Right kidney (tissue), 1 donor: ENCODE data around the gene CASP8AP2.
A peak's percentile ranks its signal among the peaks of the same experiment; 100 is the strongest.
"Not testable (repeated sequence)": the region's sequence is repeated elsewhere in the genome, so short reads cannot be mapped to it uniquely, and the experiment has no call there.

Experiments used
- DNase-seq: peaks from one replicate; pipeline ENCODE4 v3.0.0-alpha.2; 2016

Gene CASP8AP2

DNA sequence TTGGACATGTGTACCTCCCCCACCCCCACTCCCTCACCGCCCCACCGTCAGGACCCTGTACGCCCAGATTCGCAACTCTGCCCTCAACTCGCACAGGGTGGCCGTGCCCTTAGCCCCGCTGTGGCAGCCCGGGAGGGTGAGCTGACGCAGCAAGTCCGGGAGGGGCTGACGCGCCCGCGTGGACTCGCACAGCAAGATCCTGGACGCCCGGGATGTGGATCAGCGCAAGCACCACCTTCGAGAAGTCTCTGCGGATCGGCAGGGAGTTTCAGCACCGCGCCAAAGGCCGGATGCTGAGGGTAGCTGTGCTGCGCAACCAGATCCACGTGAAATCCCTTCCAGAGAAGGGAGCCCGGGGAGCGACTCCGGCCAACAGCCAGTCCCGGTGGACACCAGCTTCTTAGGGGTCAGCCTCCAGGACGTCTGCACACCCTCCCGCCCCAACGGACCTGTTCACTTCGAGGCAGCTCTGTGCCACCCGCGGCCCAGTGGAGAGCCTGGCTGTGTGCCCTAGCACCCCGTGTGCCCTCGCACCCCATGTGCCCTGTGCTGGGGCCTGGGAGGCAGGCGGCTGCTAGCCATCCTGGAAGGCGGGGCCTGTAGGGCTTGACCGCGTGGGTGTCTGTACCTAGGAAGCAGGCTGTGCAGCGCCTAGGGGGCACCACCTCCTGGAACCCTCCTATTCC is 57.9 kb downstream of the CASP8AP2 start:
- DNase-seq, result peak; percentile 9

DNA sequence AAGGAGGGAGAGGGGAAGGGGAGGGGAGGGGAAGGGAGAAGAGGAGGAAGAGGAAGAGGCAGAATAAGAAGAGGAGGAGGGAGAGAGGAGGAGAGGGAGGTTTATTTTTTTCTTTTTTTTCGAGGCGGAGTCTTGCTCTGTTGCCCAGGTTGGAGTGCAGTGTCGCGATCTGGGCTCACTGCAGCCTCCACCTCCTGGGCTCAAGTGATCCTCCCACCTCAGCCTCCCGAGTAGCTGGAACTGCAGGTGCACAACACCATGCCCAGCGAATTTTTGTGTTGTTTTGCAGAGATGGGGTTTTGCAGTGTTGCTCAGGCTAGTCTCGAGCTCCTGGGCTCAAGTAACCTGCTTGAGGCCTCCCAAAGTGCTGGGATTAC is 58.4 kb downstream of the CASP8AP2 start:
- no peak for DNase-seq

DNA sequence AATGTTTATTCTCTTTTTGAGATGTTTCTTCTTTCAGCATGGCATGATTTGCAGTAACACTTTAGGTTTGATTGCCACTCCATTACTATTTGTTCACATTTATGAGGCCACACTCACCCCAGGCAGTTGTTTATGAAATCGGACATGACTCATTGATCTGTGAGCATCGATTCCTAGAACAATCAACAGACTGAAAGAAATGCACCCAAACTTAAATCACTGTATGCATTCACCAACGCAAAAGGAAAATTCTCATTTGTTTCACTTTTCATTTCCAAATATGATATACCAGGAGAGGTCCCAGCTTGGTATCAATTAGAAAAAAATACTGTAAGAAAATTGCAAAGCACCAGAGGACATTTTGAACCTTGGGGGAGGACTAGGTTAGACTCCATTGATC is 59.2 kb downstream of the CASP8AP2 start:
- DNase-seq, result no peak

DNA sequence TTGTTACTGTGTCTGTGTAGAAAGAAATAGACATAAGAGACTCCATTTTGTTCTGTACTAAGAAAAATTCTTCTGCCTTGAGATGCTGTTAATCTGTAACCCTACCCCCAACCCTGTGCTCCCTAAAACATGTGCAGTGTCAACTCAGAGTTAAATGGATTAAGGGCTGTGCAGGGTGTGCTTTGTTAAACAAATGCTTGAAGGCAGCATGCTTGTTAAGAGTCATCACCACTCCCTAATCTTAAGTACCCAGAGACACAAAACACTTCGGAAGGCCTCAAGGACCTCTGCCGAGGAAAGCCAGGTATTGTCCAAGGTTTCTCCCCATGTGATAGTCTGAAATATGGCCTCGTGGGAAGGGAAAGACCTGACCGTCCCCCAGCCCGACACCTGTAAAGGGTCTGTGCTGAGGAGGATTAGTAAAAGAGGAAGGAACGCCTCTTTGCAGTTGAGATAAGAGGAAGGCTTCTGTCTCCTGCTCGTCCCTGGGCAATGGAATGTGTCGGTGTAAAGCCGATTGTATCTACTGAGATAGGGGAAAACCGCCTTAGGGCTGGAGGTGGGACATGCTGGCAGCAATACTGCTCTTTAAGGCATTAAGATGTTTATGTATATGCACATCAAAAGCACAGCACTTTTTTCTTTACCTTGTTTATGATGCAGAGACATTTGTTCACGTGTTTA is 61.3 kb downstream of the CASP8AP2 start:
- not testable (repeated sequence) for DNase-seq

DNA sequence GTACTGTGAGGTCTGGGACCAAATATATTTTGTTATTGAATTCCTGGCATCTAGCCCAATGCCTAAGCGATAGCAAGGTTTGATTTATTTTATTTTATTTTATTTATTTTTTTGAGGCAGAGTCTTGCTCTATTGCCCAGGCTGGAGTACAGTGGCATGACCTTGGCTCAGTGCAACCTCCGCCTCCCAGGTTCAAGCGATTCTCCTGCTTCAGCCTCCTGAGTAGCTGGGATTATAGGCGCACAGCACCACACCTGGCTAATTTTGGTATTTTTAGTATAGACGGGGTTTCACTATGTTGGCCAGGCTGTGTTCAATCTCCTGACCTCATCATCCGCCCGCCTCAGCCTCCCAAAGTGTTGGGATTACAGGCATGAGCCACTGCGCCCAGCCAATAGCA is 62.9 kb downstream of the CASP8AP2 start:
- not testable (repeated sequence) for DNase-seq

DNA sequence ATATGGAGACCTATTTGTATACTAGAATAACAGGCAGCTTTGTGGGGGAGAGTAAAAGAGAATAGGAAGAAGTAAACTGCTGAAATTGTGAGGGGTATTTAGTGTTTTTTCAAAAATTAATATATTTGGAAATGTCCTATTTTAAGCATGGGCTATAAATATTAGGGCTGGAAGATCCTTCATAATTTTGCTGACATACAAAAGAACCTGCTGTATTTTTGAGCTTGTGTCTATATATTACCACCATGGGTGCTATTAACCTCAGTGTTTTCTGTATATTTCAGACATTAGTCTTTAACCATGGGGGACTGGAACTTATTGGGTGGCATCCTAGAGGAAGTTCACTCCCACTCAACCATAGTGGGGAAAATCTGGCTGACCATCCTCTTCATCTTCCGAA is 64.5 kb downstream of the CASP8AP2 start, which contains the start of gene GJA10:
Gene GJA10 (plus strand): TSS at position 301 of the 400 bp plus-strand sequence. CDS start 0 bp downstream, at position 301.
- no peak for DNase-seq

DNA sequence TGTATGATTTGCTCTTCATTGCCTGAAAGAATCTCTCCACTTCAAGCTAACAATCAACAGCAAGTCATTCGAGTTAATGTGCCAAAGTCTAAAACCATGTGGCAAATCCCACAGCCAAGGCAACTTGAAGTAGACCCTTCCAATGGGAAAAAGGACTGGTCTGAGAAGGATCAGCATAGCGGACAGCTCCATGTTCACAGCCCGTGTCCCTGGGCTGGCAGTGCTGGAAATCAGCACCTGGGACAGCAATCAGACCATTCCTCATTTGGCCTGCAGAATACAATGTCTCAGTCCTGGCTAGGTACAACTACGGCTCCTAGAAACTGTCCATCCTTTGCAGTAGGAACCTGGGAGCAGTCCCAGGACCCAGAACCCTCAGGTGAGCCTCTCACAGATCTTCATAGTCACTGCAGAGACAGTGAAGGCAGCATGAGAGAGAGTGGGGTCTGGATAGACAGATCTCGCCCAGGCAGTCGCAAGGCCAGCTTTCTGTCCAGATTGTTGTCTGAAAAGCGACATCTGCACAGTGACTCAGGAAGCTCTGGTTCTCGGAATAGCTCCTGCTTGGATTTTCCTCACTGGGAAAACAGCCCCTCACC is 65.7 kb downstream of the CASP8AP2 start:
- DNase-seq, result peak; percentile 36

DNA sequence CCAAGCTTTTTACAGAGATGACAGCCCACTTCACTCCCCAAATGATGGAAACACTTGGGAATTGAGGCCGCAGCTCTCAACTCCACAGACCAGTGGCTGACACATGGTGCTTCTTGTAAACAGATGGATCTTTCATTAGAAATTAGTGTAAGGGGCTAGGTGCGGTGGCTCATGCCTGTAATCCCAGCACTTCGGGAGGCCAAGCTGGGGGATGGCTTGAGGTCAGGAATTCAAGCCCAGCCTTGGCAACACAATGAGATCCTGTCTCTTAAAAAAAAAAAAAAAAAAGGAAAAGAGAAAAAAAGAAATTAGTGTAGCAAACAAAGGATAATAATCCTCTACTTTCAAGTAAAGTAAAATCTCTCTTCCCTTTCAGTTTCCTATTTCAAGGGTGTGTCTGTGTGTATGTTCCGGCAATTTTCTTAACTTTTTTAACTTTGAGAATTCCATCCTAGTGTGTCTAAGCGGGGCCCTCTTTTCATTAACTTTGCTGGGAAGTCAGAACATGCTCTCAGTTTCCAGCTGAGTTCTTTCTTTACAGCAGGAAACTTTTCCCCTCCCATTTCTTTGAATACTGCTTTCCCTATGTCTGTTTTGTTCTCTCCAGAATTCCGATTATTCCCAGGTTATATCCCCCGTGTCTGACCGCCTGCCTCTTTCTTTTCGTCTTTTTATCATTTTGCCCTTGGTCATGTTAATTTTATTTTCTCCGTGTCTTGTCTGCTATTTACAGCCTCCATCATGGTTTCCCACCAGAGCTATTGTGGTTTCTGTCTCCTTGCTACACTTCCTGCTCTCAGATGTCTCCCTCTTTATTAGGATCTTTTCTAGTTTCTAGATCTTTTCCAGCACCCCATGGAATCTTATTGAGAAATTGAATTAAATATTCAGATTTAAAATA is 80.6 kb downstream of the CASP8AP2 start:
- DNase-seq, result not testable (repeated sequence)

DNA sequence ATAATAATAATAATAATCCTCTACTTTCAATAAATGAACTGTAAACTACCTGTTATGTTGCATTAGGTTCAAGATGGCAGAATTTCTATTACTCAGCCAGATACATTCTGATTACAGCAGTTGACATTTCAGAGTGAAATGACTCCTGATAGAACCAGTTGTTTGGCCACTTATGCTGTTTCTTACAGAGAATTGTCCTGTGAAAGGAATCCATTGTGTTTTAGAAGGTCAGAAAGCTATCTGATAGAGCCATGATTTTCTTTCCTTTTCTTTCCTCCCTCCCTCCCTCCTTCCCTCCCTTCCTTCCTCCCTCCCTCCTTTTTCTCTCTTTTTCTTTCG is 81.2 kb downstream of the CASP8AP2 start:
- DNase-seq, result no peak

DNA sequence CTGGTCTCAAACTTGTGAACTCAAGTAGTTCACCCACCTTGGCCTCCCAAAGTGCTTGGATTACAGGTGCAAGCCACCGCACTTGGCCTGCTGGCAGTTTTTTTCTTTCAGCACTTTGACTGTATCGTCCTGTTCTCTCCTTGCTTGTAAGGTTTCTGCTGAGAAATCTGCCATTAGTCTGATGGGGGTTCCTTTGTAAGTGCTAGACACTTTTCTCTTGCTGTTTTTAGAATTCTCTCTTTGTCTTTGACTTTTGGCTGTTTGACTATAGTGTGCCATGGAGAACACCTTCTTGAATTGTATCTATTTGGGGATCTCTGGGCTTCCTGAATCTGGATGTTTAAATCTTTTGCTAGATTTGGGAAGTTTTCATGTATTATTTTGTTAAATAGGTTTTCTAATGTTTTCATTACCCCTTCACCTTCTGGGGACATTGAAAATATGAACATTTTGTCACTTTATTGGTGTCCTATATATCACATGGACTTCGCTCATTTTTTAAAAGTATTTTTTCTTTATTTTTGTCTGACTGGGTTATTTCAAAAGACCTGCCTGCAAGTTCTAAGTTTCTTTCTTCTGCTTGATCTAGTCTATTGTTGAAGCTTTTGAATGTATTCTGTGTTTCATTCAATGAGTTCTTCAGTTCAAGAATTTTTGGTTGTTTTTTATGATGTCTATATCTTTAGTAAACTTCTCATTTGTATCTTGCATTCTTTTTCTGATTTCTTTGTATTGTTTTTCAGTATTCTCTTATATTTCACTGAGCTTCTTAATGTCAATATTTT is 86.6 kb downstream of the CASP8AP2 start:
- DNase-seq, result no peak

DNA sequence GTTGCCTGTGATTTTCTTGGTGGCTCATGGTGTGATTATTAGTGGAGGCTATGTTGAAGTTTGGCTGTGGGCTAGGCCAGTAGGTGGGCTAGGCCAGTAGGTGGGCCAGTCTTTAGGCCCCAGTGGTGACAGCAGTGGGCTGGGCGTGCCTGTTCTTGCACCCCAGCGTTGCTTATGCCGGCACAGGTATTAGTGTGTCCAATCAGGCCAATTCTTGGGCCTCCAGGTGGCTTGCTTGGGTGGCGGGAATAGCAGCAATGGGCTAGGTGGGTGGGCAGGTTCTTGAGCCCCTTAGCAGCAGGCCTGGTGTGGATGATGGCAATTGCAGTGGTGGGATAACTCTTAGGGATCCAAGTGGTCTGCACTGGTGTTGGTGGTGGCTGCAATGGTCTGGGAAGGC is 87.5 kb downstream of the CASP8AP2 start:
- DNase-seq, result no peak

DNA sequence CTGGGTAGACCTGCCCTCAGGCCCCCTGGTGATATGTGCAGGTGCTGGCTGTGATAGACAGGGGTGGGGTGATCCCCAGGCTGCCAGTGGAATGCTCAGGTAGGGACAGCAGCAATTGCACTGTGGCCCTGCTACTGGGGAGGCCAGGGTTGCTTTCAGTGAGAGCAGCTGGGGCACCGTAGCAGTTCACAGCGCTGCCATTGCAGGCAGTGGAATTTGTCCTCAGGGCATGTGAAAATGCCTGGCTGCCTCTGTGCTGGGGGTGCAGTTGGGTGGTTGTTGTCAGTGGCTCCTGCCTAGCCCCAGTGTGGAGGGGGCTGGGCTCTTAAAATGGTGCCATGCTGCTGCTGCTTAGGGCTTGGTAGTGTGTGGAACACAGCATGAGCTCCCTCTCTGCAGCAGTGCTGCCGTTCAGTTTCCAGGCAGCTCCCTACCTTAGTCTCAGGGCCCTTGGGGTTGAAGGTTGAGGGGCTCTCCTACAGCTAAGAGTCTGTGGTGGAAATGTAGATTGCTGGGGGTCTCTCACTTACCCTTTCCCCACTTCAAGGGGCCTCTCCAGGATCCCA is 88.2 kb downstream of the CASP8AP2 start:
- DNase-seq, result no peak
